Stimulated activated CD4-positive, alpha-beta T cell treated with anti-CD3 and anti-CD28 coated beads, Interleukin-4, amount 100 ng/mL, for 4 hours (primary cell): ENCODE results near the gene RHBDD3.
"Not testable (repeated sequence)": the region's sequence is repeated elsewhere in the genome, so short reads cannot be mapped to it uniquely, and the experiment has no call there.

Experiments
- DNase-seq, 2 experiments: peaks; one replicate each; pipeline ENCODE4 v3.0.0-alpha.2; 2020

Gene RHBDD3

GRCh38 chr22:29245626-29246385 is 22.0 kb downstream of the RHBDD3 start:
- peak; percentile 57 to 61 for DNase-seq

GRCh38 chr22:29244785-29245625 is 22.8 kb downstream of the RHBDD3 start:
- DNase-seq, result no peak

DNA sequence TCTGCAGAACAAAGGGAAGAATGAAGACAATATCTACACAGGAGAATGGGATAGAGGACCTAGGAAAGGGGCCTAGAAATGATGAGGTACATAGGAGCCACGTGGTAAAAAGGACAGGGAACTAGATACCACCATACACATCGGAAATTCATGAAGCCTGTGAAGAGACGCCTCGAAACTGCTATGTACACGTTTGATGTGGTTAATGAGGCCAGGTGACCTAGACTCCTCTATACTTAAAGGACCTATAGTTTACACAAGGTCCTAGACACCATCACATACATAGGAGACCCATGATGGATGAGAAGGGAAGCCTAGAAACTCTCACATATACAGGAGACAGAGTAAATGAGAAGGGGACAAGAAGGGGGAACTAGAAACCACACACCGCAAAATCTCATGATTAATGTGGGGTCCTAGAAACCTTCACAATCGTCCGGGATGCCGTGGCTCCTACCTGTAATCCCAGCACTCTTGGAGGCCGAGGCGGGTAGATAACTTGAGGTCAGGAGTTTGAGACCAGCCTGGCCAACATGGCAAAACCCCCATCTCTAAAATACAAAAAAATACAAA is 23.8 kb downstream of the RHBDD3 start:
- DNase-seq, result no peak

- DNase-seq, result not testable (repeated sequence)
Observed at GRCh38 chr22:29240481-29240880, 27.3 kb downstream of the RHBDD3 start.

GRCh38 chr22:29233277-29233877 is 34.4 kb downstream of the RHBDD3 start:
- DNase-seq, result no peak

GRCh38 chr22:29231971-29232959 is 35.5 kb downstream of the RHBDD3 start:
- no peak for DNase-seq

GRCh38 chr22:29230972-29231875 is 36.6 kb downstream of the RHBDD3 start:
- DNase-seq, result no peak

DNA sequence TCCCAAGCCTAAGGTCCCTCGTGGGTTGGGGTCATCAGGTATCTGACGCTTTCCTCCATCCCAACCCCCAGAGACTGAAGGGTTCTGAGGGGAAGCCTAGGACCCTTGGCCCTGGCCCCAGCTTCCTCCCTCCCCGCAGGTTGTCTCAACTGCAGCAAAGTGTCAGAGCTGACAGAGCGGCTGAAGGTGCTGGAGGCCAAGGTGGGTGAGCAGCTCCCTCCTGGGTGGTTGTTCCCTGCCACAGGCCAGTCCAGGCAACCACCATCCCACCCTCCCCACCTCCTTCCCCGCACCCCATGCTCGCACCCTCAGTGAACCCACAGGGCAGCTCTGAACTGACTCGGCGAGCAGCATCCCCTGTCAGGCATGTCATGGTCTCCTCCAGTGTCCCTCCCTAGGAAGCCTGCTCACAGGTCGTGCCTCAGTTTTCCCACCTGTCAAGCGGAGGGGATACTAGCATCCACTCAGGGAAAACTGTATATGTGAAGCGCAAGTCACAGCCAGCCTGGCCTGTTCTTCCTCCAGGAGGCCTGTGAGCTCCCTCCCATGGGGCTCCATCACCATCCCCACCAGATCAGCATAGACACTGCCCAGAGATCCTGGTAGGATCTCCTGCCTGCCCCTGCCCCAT is 41.3 kb downstream of the RHBDD3 start:
- DNase-seq, result no peak

- no peak for DNase-seq
Observed at GRCh38 chr22:29225422-29226090, 42.2 kb downstream of the RHBDD3 start.

GRCh38 chr22:29224859-29225410 is 42.8 kb downstream of the RHBDD3 start:
- DNase-seq, result no peak

- no peak for DNase-seq
Observed at GRCh38 chr22:29224121-29224858, 43.5 kb downstream of the RHBDD3 start.

GRCh38 chr22:29219881-29220670 is 47.7 kb downstream of the RHBDD3 start:
- no peak for DNase-seq

DNA sequence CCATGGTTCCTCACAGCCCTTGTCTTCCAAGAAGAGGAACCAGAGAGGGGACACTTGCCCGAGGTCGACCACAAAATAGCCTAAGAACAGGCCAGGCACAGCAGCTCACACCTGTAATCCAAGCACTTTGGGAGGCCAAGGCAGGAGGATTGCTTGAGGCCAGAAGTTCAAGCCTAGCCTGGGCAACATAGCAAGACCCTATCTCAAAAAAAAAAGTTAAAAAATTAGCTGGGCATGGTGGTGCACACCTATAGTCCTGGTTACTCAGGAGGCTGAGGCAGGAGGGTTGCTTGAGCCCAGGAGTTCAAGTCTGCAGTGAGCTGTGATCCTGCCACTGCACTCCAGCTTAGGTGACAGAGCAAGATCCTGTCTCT is 48.4 kb downstream of the RHBDD3 start:
- DNase-seq, result not testable (repeated sequence)

DNA sequence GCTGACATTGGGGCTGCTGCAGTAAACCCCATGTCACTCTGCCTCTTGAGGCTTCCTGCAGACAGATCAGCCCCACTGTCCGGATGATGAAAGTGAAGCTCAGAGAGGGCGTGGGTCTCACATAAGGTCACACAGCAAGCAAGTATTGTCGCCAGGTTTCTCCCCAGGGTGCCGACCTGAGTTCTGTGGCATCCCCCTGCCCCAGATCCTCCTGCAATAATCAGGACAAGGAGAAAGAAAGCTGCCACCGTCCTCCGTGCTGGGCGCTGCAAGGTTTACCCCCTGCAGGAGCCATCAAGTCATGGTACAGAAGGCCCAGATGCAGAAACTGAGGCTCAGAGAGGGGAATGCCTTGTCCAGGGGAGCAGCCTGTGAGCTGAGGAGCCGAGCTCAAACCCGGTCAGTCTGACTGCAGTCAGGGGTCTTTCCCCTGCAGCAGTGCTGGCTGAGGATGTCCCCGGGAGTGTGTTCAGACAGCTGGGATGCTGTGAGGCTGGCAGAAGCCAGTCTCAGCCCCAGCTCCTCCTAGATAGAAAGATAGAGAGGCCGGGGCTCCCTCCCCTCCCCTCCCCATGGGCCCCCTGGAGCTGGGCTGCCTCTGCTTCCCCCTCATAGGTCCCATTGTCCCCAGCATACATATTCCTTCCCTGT is 48.9 kb downstream of the RHBDD3 start:
- DNase-seq, result no peak

GRCh38 chr22:29217827-29218757 is 49.7 kb downstream of the RHBDD3 start:
- no peak for DNase-seq
